Measurements from ENCODE around the gene SLC5A4.

- TF ChIP-seq EP300 (IDR thresholded peaks at IDR 0.05; ENCODE audit: borderline replicate concordance): no peak
- no peak for TF ChIP-seq REST (IDR thresholded peaks at IDR 0.05; ENCODE audit: low read depth)
- TF ChIP-seq USF1 (IDR thresholded peaks at IDR 0.05): no peak
- TF ChIP-seq TEAD4 (IDR thresholded peaks at IDR 0.05): no peak
- no peak for TF ChIP-seq ZBTB7A (IDR thresholded peaks at IDR 0.05; ENCODE audit: low read depth)
- no peak for TF ChIP-seq CREB1 (IDR thresholded peaks at IDR 0.05; ENCODE audit: low read depth)
- no peak for TF ChIP-seq FOXM1 (IDR thresholded peaks at IDR 0.05; ENCODE audit: borderline replicate concordance, low read depth)
These were observed 47.1 kb downstream of the SLC5A4 start for GRCh38 chr22:32207971-32208480.

All from Ishikawa (cell line).